Choroid plexus epithelial cell (primary cell): ENCODE measurements around the gene STOML1.
A peak's percentile ranks its signal among the peaks of the same experiment; 100 is the strongest.

ENCODE experiments used
- DNase-seq: peaks from one replicate; pipeline ENCODE4 v3.0.0-alpha.2; 2010; ENCODE audit warnings: low read depth
- H3K4me3 ChIP-seq: 2 replicates; pipeline ENCODE4 v1.5.1; 2011; ENCODE audit warnings: low read depth, mild to moderate bottlenecking, control low read depth, low read length, moderate library complexity
- CTCF ChIP-seq: conservative IDR thresholded peaks from 2 replicates; pipeline ENCODE4 v1.5.1; 2011; ENCODE audit warnings: low read depth, mild to moderate bottlenecking, control low read depth, inconsistent platforms, low read length, moderate library complexity

The STOML1 gene

GRCh38 chr15:73950831-73951561, 41.1 kb downstream of the STOML1 start:
- no peak overlapping the region for H3K4me3 ChIP-seq
- peak; percentile 88 for TF ChIP-seq CTCF
- peak; percentile 99 for DNase-seq

GRCh38 chr15:73950479-73950830, 41.6 kb downstream of the STOML1 start:
- no peak overlapping the region for H3K4me3 ChIP-seq
- TF ChIP-seq CTCF = no peak
- no peak for DNase-seq

GRCh38 chr15:73949496-73949895, 42.6 kb downstream of the STOML1 start:
- H3K4me3 ChIP-seq = no peak overlapping the region
- TF ChIP-seq CTCF = no peak
- DNase-seq = no peak

GRCh38 chr15:73948982-73949381, 43.1 kb downstream of the STOML1 start:
- H3K4me3 ChIP-seq = no peak overlapping the region
- DNase-seq = no peak
- TF ChIP-seq CTCF = no peak

- no peak for DNase-seq
- no peak for TF ChIP-seq CTCF
Measured at GRCh38 chr15:73948396-73948795, 43.7 kb downstream of the STOML1 start.

GRCh38 chr15:73947651-73948050, 44.4 kb downstream of the STOML1 start:
- no peak for TF ChIP-seq CTCF
- no peak for DNase-seq
- no peak overlapping the region for H3K4me3 ChIP-seq

More at GRCh38 chr15:73948396-73948795, 43.7 kb downstream of the STOML1 start:
- no peak overlapping the region for H3K4me3 ChIP-seq

- no peak for DNase-seq
- no peak overlapping the region for H3K4me3 ChIP-seq
- TF ChIP-seq CTCF = no peak
Measured at GRCh38 chr15:73946795-73947370, 45.2 kb downstream of the STOML1 start.
